ENCODE results near the gene MISFA. TPM values are rescaled to one million over a fixed set of nuclear protein-coding genes. Genes with fewer than 3 reads are reported as not detected.

The MISFA gene
- total and polyA plus RNA-seq, 2 experiments from 2014 or later: 5.1 TPM; not detected in 1

GRCh38 chr11:18563090-18563730 is 36.4 kb upstream of the MISFA start (continued):
- TF ChIP-seq ZNF114 (CRISPR knock-in tag; IDR thresholded peaks at IDR 0.05): no peak
- TF ChIP-seq EZH2 (IDR thresholded peaks at IDR 0.05; ENCODE audit: low read depth, unreplicated experiment): no peak
- TF ChIP-seq JUNB (IDR thresholded peaks at IDR 0.05; ENCODE audit: unreplicated experiment): no peak
- no peak for TF ChIP-seq STAT1 (IDR thresholded peaks at IDR 0.05; ENCODE audit: unreplicated experiment)
- no peak for TF ChIP-seq ZNF331 (CRISPR knock-in tag; IDR thresholded peaks at IDR 0.05; ENCODE audit: low read depth)
- no peak for TF ChIP-seq CREB1 (CRISPR knock-in tag; IDR thresholded peaks at IDR 0.05; ENCODE audit: low read depth)
- TF ChIP-seq NANOG (IDR thresholded peaks at IDR 0.05; ENCODE audit: borderline replicate concordance): no peak
- no peak for TF ChIP-seq ETS1 (IDR thresholded peaks at IDR 0.05)

GRCh38 chr11:18564149-18564548 is 35.4 kb upstream of the MISFA start:
- peak overlapping the region; percentile 30; the same call in 1 of the 2 replicates for H3K4me2 ChIP-seq
- H3K27me3 Mint-ChIP-seq (ENCODE audit: insufficient read depth, low read depth, poor library complexity): peaks cover 5% of the 10 kb centered on the region
- ATAC-seq (peak; percentile 69), DNase-seq (ENCODE audit: low spot score) (peak; percentile 13)
- no peaks in the 10 kb centered on the region for H3K36me3 ChIP-seq (ENCODE audit: insufficient read depth)
- peaks cover 6% of the 10 kb centered on the region; the same call in 2 of the 3 replicates for H3K4me1 Mint-ChIP-seq
- TF ChIP-seq POLR2AphosphoS5 (IDR thresholded peaks at IDR 0.05; ENCODE audit: low read depth): no peak
- no peak for TF ChIP-seq STAT1 (IDR thresholded peaks at IDR 0.05; ENCODE audit: unreplicated experiment)
- no peak for TF ChIP-seq JUNB (IDR thresholded peaks at IDR 0.05; ENCODE audit: unreplicated experiment)
- TF ChIP-seq ZNF114 (CRISPR knock-in tag; IDR thresholded peaks at IDR 0.05): no peak
- no peak for TF ChIP-seq ETS1 (IDR thresholded peaks at IDR 0.05)
- no peak for TF ChIP-seq REST (IDR thresholded peaks at IDR 0.05; ENCODE audit: unreplicated experiment)
- no peak for TF ChIP-seq NANOG (IDR thresholded peaks at IDR 0.05; ENCODE audit: borderline replicate concordance)
- no peak for TF ChIP-seq ZNF331 (CRISPR knock-in tag; IDR thresholded peaks at IDR 0.05; ENCODE audit: low read depth)
- no peak overlapping the region for H3K4me3 ChIP-seq
- H3K79me2 ChIP-seq (replicated peaks; ENCODE audit: insufficient read depth): no peaks in the 10 kb centered on the region
- H3F3A ChIP-seq (replicated peaks; ENCODE audit: low read depth): no peaks in the 10 kb centered on the region
- H2AFZ ChIP-seq: no peak overlapping the region
- no peak overlapping the region for H3K4me3 Mint-ChIP-seq
- no peak overlapping the region for H3K27ac ChIP-seq (ENCODE audit: low read depth)
- H3K36me3 Mint-ChIP-seq (ENCODE audit: low read depth): no peaks in the 10 kb centered on the region; the same call in 2 of the 3 replicates
- no peaks in the 10 kb centered on the region; the same call in 1 of the 2 replicates for H4K20me1 ChIP-seq (replicated peaks; ENCODE audit: insufficient read depth)
- peaks cover 9% of the 10 kb centered on the region for H3K4me1 ChIP-seq (ENCODE audit: insufficient read depth)
- no peaks in the 10 kb centered on the region for H3K9me2 ChIP-seq (ENCODE audit: insufficient read depth)
- no peaks in the 10 kb centered on the region for H3K27me3 ChIP-seq (ENCODE audit: insufficient read depth)
- H3K9me3 Mint-ChIP-seq: no peaks in the 10 kb centered on the region
- no peak overlapping the region; the same call in 1 of the 2 replicates for H3K27ac Mint-ChIP-seq
